Esophagus muscularis mucosa (tissue), 4 donors: ENCODE measurements around the gene ATF5. TPM values are rescaled to one million over a fixed set of nuclear protein-coding genes. Genes with fewer than 3 reads are reported as not detected.

ENCODE experiments used
- DNase-seq: peaks from one replicate; pipeline ENCODE4 v3.0.0-alpha.2; 2017; ENCODE audit errors: extremely low spot score
- H3K27ac ChIP-seq, 4 donors: fragments of 200-600 bp; sonication (generic); replicated peaks in 1 of 4; 1 replicate in 3 of 4; 2 replicates in 1 of 4; pipeline ENCODE4 v1.5.1; 2016 to 2019; ENCODE audit warnings: mild to moderate bottlenecking in 1 of 4
- H3K27me3 ChIP-seq, 4 donors: fragments of 200-600 bp; sonication (generic); one replicate each; pipeline versions ENCODE4 v1.5.1 to v1.6.0; 2016 to 2019
- H3K36me3 ChIP-seq, 4 donors: fragments of 200-600 bp; sonication (generic); one replicate each; pipeline ENCODE4 v1.5.1; 2016 to 2019
- H3K4me1 ChIP-seq, 4 donors: fragments of 200-600 bp; sonication (generic); one replicate each; pipeline ENCODE4 v1.5.1; 2016 to 2019
- H3K4me3 ChIP-seq, 4 donors: fragments of 200-600 bp; sonication (generic); 1 replicate in 2 of 4; 2 replicates in 2 of 4; pipeline ENCODE4 v1.5.1; 2016 to 2019; ENCODE audit warnings: mild to moderate bottlenecking in 4 of 4, moderate library complexity in 1 of 4
- H3K9me3 ChIP-seq, 4 donors: fragments of 200-600 bp; sonication (generic); 1 replicate in 3 of 4; 2 replicates in 1 of 4; pipeline ENCODE4 v1.5.1; 2016 to 2019
- EP300 ChIP-seq: sonication (generic); formaldehyde crosslinking; IDR thresholded peaks from one replicate; pipeline ENCODE4 v1.6.1; 2017; ENCODE audit warnings: antibody characterized with exemption
- POLR2A ChIP-seq: fragments of 450-650 bp; IDR thresholded peaks from one replicate; pipeline ENCODE4 v1.6.1; 2017; ENCODE audit warnings: antibody characterized with exemption, moderate library complexity, mild to moderate bottlenecking, low read depth
- POLR2AphosphoS5 ChIP-seq, 2 donors: sonication (generic); formaldehyde crosslinking; IDR thresholded peaks; one replicate each; pipeline ENCODE4 v1.6.1; 2017; ENCODE audit warnings: antibody characterized with exemption in 2 of 2
- WGBS: methylation state at CpG from one replicate; pipeline ENCODE4 v1.1.5; 2018; 5-methylcytosine and 5-hydroxymethylcytosine counted together
- intact Hi-C: fragments of 100-400 bp; cut with DNase I; formaldehyde crosslinking; loops from one replicate; pipeline ENCODE4 v1.15.1; 2023
- total RNA-seq, 4 donors: library from RNA; depleted of rRNA; stranded (reverse); fragments of >200 nt; gene quantifications; one replicate each; pipeline versions ENCODE4 v1.1.0 to v1.2.1, GENCODE V29; 2016
- TF ChIP-seq, protein P1 (sequence below), 3 experiments: fragments of 200-600 bp in 2 of 3; fragments of 450-650 bp in 1 of 3; sonication (generic) in 2 of 3; IDR thresholded peaks; one replicate each; pipeline ENCODE4 v1.5.1; 2017 to 2019; ENCODE audit warnings: antibody characterized with exemption in 3 of 3, mild to moderate bottlenecking in 2 of 3, moderate library complexity in 1 of 3

ATF5 gene
- total RNA-seq, 4 donors from 2014 or later, result 12.0 to 22.0 (median 14.4) TPM

DNA sequence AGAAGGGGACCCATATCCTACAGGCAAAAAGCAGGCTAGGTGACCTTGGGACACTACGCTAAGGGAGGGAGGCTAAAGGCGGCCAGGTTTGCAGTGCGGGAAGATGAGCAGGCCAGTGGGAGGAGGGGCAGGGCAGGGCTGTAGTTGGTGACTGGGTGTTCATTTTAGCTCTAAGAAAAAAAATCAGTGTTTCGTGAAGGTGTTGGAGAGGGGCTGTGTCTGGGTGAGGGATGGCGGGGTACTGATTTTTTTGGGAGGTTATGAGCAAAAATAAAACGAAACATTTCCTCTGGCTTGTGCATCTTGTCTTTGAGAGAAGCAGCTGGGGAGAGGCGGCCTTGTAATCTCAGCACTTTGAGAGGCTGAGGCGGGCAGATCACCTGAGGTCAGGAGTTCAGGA lies 4.6 kb downstream of the ATF5 start:
- 97% methylated on average over 8 of the region's 8 CpGs for WGBS
- TF ChIP-seq, protein P1, sequence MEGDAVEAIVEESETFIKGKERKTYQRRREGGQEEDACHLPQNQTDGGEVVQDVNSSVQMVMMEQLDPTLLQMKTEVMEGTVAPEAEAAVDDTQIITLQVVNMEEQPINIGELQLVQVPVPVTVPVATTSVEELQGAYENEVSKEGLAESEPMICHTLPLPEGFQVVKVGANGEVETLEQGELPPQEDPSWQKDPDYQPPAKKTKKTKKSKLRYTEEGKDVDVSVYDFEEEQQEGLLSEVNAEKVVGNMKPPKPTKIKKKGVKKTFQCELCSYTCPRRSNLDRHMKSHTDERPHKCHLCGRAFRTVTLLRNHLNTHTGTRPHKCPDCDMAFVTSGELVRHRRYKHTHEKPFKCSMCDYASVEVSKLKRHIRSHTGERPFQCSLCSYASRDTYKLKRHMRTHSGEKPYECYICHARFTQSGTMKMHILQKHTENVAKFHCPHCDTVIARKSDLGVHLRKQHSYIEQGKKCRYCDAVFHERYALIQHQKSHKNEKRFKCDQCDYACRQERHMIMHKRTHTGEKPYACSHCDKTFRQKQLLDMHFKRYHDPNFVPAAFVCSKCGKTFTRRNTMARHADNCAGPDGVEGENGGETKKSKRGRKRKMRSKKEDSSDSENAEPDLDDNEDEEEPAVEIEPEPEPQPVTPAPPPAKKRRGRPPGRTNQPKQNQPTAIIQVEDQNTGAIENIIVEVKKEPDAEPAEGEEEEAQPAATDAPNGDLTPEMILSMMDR (IDR thresholded peaks at IDR 0.05), result no peak
- TF ChIP-seq EP300 (no peak), POLR2A (no peak), POLR2AphosphoS5 (IDR thresholded peaks at IDR 0.05) (no peak)
- Histone ChIP-seq H3K4me1 (peaks cover 9 to 23% (median 22%) of the 10 kb centered on the region in 4 donors), H3K4me3 (no peak overlapping the region), H3K27ac (no peak overlapping the region), H3K27me3 (no peaks in the 10 kb centered on the region), H3K9me3 (no peaks in the 10 kb centered on the region), H3K36me3 (peaks cover 0 to 12% (median 7%) of the 10 kb centered on the region in 4 donors)
- DNase-seq, result no peak
- intact Hi-C loops, result no loop called here

DNA sequence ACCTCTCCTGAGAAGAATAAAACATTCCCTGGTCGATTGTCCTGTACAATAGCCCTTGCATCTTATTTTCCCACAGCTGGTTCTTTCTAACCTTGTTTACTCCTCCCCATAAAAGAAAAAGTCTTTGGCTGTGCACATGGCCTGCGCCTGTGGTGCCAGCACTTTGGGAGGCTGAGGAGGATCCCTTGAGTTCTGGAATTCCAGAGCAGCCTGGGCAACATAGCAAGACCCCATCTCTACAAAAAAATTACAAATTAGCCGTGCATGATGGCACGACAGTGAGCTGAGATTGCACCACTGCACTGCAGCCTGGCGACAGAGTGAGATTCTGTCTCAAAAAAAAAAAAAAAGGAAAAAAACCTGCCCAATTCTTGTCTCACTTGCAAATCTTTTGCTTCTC lies 7.5 kb downstream of the ATF5 start:
- Histone ChIP-seq H3K4me1 (peaks cover 6 to 9% (median 9%) of the 10 kb centered on the region in 4 donors), H3K9me3 (no peaks in the 10 kb centered on the region), H3K27ac (no peak overlapping the region), H3K4me3 (no peak overlapping the region), H3K36me3 (peaks cover 0 to 12% (median 7%) of the 10 kb centered on the region in 4 donors), H3K27me3 (peaks cover 0 to 3% (median 0%) of the 10 kb centered on the region in 4 donors)
- intact Hi-C loops, result loop anchor here (2.0 kb wide), 1 partner anchor 46 kb away; no protein-coding TSS in a partner anchor
- no peak for DNase-seq
- no peak for TF ChIP-seq POLR2A
- TF ChIP-seq POLR2AphosphoS5 (IDR thresholded peaks at IDR 0.05), result no peak
- no peak for TF ChIP-seq EP300
- 71% methylated on average over 5 of the region's 5 CpGs for WGBS

DNA sequence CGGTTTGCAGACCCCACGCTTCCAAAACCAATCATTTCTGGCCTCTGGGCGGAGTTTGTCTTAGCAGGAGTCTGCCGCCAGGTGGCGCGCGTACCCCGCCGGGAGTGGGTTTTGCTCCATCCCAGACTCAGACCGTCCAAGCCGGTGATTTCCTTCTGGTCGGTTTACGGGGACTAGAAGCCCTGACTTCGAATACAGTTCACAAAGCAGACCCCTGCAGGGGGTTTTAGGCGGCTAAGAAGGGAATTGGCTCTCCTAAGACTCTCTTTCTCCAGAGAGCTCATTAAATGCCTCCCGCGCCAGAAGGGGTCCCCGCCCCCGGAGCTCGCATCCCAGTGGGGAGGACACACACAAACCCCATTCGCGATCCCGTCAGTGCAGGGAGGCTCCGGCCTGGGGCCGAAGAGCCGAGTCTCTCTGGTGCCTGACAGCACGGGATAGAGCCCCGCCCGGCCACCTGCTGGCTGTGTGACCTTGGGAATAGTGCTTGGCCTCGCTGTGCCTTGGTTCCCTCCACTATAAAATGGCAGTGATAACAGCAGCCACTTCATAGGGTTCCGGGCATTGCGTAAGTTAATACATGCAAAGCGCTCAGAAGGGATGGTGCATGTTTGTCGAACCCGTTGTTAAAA lies 8.9 kb downstream of the ATF5 start:
- WGBS, result 23% methylated on average over 22 of the region's 35 CpGs
- Histone ChIP-seq H3K36me3 (peaks cover 0 to 4% (median under 1%) of the 10 kb centered on the region in 4 donors), H3K9me3 (no peaks in the 10 kb centered on the region), H3K27ac (no peak overlapping the region), H3K27me3 (peaks cover 0 to 8% (median 0%) of the 10 kb centered on the region in 4 donors), H3K4me3 (peak overlapping the region; percentile 27 to 34 (median 30)), H3K4me1 (peaks cover 6 to 9% (median 9%) of the 10 kb centered on the region in 4 donors)
- intact Hi-C loops, result loop anchor here (2.0 kb wide), 1 partner anchor 45 kb away; no protein-coding TSS in a partner anchor
- TF ChIP-seq, protein P1 (IDR thresholded peaks at IDR 0.05), result peak; percentile 93 to 98 (median 96)
- TF ChIP-seq EP300, result no peak
- TF ChIP-seq POLR2A, result no peak
- TF ChIP-seq POLR2AphosphoS5 (IDR thresholded peaks at IDR 0.05), result peak in 1 of 2 donors; percentile 36
- peak; percentile 95 for DNase-seq

DNA sequence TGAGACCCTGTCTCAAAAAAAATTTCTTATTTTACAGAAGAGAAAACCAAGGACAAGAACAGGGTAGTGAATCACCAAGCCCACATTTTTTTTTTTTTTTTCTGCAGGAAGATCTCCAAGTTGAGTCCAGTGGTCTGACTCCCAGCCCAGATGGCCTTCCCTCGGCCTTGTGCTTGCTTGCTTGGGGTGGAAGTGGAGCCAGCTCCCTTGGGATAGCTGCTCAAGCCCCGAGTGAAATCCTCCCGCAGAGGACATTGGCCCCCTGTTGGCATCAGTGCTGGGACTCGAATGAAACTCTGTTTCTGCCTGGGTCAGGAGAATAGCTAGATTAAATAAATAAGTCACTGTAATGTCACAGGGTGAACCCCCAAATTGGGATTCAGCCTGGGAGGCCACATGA lies 9.7 kb downstream of the ATF5 start:
- Histone ChIP-seq H3K4me3 (no peak overlapping the region), H3K27me3 (peaks cover 0 to 8% (median 0%) of the 10 kb centered on the region in 4 donors), H3K9me3 (no peaks in the 10 kb centered on the region), H3K27ac (no peak overlapping the region), H3K4me1 (peaks cover 6 to 9% (median 9%) of the 10 kb centered on the region in 4 donors), H3K36me3 (no peaks in the 10 kb centered on the region)
- no peak for DNase-seq
- intact Hi-C loops, result no loop called here
- whole genome bisulfite sequencing, result 91% methylated on average over 3 of the region's 4 CpGs
- TF ChIP-seq POLR2A (no peak), EP300 (no peak), POLR2AphosphoS5 (IDR thresholded peaks at IDR 0.05) (no peak)
- TF ChIP-seq, protein P1 (IDR thresholded peaks at IDR 0.05), result no peak

DNA sequence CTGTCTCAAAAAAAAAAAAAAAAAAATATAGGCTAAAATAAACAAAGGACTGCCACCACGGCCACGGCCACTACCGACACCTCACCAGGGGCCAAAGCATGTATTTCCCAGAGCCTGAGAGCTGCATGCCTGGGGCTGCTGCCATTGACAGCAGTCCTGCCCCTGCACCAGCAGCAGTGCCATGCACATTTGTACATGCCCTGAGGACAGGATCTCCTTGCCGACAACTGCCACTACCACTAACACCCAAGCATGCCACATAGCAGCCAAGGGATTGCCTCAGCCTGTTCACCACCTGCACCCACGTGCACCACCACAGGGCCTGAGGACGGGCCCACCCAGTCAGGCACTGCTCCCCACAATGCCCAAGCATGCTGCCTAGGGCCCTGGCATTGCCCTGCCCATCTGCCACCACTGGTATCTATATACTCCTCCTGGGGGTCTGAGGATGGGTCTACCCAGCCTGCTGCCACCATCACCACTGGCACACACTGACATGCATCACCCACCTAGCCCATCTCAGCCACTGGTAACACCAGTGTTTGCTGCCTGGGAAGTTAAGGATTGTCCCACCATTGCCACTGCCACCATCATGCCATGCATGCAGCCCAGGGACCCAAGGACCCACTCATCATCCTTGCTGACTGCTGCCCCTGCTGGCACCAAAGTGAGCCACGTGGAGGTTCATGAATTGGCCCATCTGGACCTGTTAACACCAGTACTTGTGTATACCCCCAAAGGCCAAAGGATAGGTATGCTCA lies 10.9 kb downstream of the ATF5 start:
- H3K9me3 ChIP-seq, result no peaks in the 10 kb centered on the region
- H3K27me3 ChIP-seq, result peaks cover 0 to 8% (median 0%) of the 10 kb centered on the region in 4 donors
- TF ChIP-seq POLR2A, result no peak
- no peak for TF ChIP-seq EP300
- TF ChIP-seq POLR2AphosphoS5 (IDR thresholded peaks at IDR 0.05), result no peak
- TF ChIP-seq, protein P1 (IDR thresholded peaks at IDR 0.05), result no peak
- DNase-seq, result no peak
- WGBS, result 63% methylated on average over 4 of the region's 7 CpGs
- H3K4me3 ChIP-seq, result no peak overlapping the region
- no peak overlapping the region for H3K27ac ChIP-seq
- H3K4me1 ChIP-seq, result peaks cover 6 to 9% (median 9%) of the 10 kb centered on the region in 4 donors
- H3K36me3 ChIP-seq, result no peaks in the 10 kb centered on the region
- intact Hi-C loops, result no loop called here
